B cell (primary cell): ENCODE data around the gene ORMDL2. TPM values are rescaled to one million over a fixed set of nuclear protein-coding genes. Genes with fewer than 3 reads are reported as not detected.

Experiments used
- ATAC-seq: fragments of 200-7000 bp; cut with Tn5 transposase; one replicate; pipeline ENCODE4 v1.10.0; 2021; ENCODE audit warnings: low read depth, mild to moderate bottlenecking, moderate number of reproducible peaks, moderate library complexity
- CTCF ChIA-PET: fragments of 350-600 bp; sonication (Branson Sonifier 250); formaldehyde crosslinking; loops from one replicate; lab custom pipeline; 2021; ENCODE audit warnings: antibody characterized with exemption, inconsistent platforms; lab: Charles Lee
- POLR2A ChIA-PET: fragments of 350-600 bp; sonication (Branson Sonifier 250); formaldehyde crosslinking; loops from one replicate; lab custom pipeline; 2021; ENCODE audit warnings: antibody characterized with exemption; lab: Charles Lee
- DNase-seq: peaks from one replicate; pipeline ENCODE4 v3.0.0; 2013
- H2AFZ ChIP-seq: 2 replicates; pipeline ENCODE4 v1.6.1; 2012; ENCODE audit warnings: mild to moderate bottlenecking, low read depth, low read length; ENCODE audit not compliant: insufficient read depth, poor library complexity, severe bottlenecking
- H3K27ac ChIP-seq, 2 donors: 1 replicate in 1 of 2; 2 replicates in 1 of 2; pipeline ENCODE4 v1.5.1; 2012 to 2013; ENCODE audit warnings: low read length in 2 of 2, mild to moderate bottlenecking in 2 of 2, moderate library complexity in 1 of 2
- H3K27me3 ChIP-seq, 4 experiments: fragments of 200-600 bp in 1 of 4; sonication (generic) in 1 of 4; replicated peaks in 1 of 4; 1 replicate in 2 of 4; 2 replicates in 2 of 4; pipeline versions ENCODE4 v1.6.1 to v1.7.0; 2013 to 2016; ENCODE audit warnings: low read length in 3 of 4, mild to moderate bottlenecking in 2 of 4, mixed read lengths in 1 of 4, moderate library complexity in 1 of 4; ENCODE audit not compliant: insufficient read depth in 4 of 4, control insufficient read depth in 3 of 4; ENCODE audit errors: control extremely low read depth in 1 of 4
- H3K36me3 ChIP-seq, 2 experiments: replicated peaks in 1 of 2; 1 replicate in 1 of 2; 2 replicates in 1 of 2; pipeline versions ENCODE4 v1.6.1 to v1.7.1; 2013; ENCODE audit warnings: low read length in 1 of 2; ENCODE audit not compliant: insufficient read depth in 2 of 2, control insufficient read depth in 1 of 2; ENCODE audit errors: control extremely low read depth in 1 of 2, extremely low read depth in 1 of 2
- H3K4me1 ChIP-seq, 2 donors: fragments of 200-600 bp in 1 of 2; sonication (generic) in 1 of 2; 1 replicate in 1 of 2; 2 replicates in 1 of 2; pipeline versions ENCODE4 v1.5.1 to v1.6.1; 2013 to 2017; ENCODE audit warnings: low read length in 2 of 2; ENCODE audit not compliant: control insufficient read depth in 2 of 2, insufficient read depth in 2 of 2
- H3K4me2 ChIP-seq: replicated peaks from 2 replicates; pipeline ENCODE3; 2012; ENCODE audit warnings: mild to moderate bottlenecking, low read depth, low read length; ENCODE audit not compliant: poor library complexity, severe bottlenecking
- H3K4me3 ChIP-seq, 5 experiments: fragments of 200-600 bp in 1 of 5; sonication (generic) in 1 of 5; 1 replicate in 3 of 5; 2 replicates in 2 of 5; pipeline versions ENCODE4 v1.5.1 to v1.7.0; 2011 to 2016; ENCODE audit warnings: low read length in 4 of 5, mild to moderate bottlenecking in 4 of 5, low read depth in 2 of 5, control low read depth in 1 of 5, moderate library complexity in 1 of 5; ENCODE audit not compliant: insufficient read depth in 1 of 5; ENCODE audit errors: control extremely low read depth in 1 of 5, extremely low read depth in 1 of 5
- H3K79me2 ChIP-seq: fragments of 200-600 bp; sonication (generic); one replicate; pipeline ENCODE4 v1.6.0; 2016; ENCODE audit warnings: low read length; ENCODE audit not compliant: control insufficient read depth, insufficient read depth
- H3K9ac ChIP-seq: fragments of 200-600 bp; sonication (generic); 2 replicates; pipeline ENCODE4 v1.6.1; 2017; ENCODE audit warnings: mild to moderate bottlenecking, low read length, moderate library complexity
- H3K9me3 ChIP-seq, 3 donors: one replicate each; pipeline versions ENCODE4 v1.6.1 to v1.7.1; 2013; ENCODE audit warnings: low read length in 2 of 3; ENCODE audit not compliant: control insufficient read depth in 2 of 3, insufficient read depth in 1 of 3; ENCODE audit errors: control extremely low read depth in 1 of 3
- H4K20me1 ChIP-seq: 2 replicates; pipeline ENCODE4 v1.6.0; 2012; ENCODE audit warnings: mild to moderate bottlenecking, low read length; ENCODE audit not compliant: insufficient read depth, control insufficient read depth, poor library complexity, severe bottlenecking
- H3K27ac Mint-ChIP-seq: one replicate; pipeline ENCODE4 v1.8.0; 2021; ENCODE audit warnings: mixed read lengths
- H3K27me3 Mint-ChIP-seq: one replicate; pipeline ENCODE4 v1.8.0; 2021; ENCODE audit warnings: mixed read lengths
- H3K4me1 Mint-ChIP-seq: one replicate; pipeline ENCODE4 v1.8.0; 2021; ENCODE audit warnings: mixed read lengths
- H3K4me3 Mint-ChIP-seq: one replicate; pipeline ENCODE4 v1.8.0; 2021; ENCODE audit warnings: mixed read lengths
- H3K9me3 Mint-ChIP-seq: one replicate; pipeline ENCODE4 v1.8.0; 2022; ENCODE audit warnings: mixed read lengths; ENCODE audit not compliant: insufficient read depth
- CTCF ChIP-seq: fragments of 200-600 bp; IDR thresholded peaks from one replicate; pipeline ENCODE4 v1.8.0; 2022; ENCODE audit warnings: antibody characterized with exemption, mild to moderate bottlenecking
- EZH2 ChIP-seq: IDR thresholded peaks from 2 replicates; pipeline ENCODE4 v1.6.1; 2012; ENCODE audit warnings: borderline replicate concordance, low read depth, mild to moderate bottlenecking, moderate library complexity, low read length; ENCODE audit not compliant: insufficient read depth, poor library complexity, severe bottlenecking
- WGBS: methylation state at CpG from one replicate; pipeline ENCODE4 v1.1.5; 2013; ENCODE audit warnings: missing lambda C conversion rate; ENCODE audit not compliant: insufficient coverage; 5-methylcytosine and 5-hydroxymethylcytosine counted together
- intact Hi-C: fragments of 100-400 bp; cut with micrococcal nuclease; formaldehyde crosslinking; loops from one replicate; pipeline ENCODE4 v1.10.0; 2022
- polyA plus RNA-seq: library from polyadenylated mRNA; depleted of rRNA; stranded (reverse); fragments of >200 nt; gene quantifications from 2 replicates; pipeline ENCODE4 v1.2.3, GENCODE V29; 2012
- total RNA-seq, 2 donors: library from RNA; stranded (reverse); fragments of 120-200 nt in 1 of 2; gene quantifications; 1 replicate in 1 of 2; 2 replicates in 1 of 2; pipeline versions ENCODE4 v1.2.3 to v1.2.4, GENCODE V29; 2013 to 2022

Gene ORMDL2
- total and polyA plus RNA-seq, 2 donors (not counting 1 experiment from before 2014, with no cell fraction given), result 22.7 to 41.9 TPM

- H3K9me3 ChIP-seq, result no peaks in the 10 kb centered on the region
- no peak for DNase-seq
- TF ChIP-seq EZH2 (no peak), CTCF (no peak)
- no peak for ATAC-seq
- no peaks in the 10 kb centered on the region for H3K4me1 ChIP-seq
- H3K4me1 Mint-ChIP-seq, result no peaks in the 10 kb centered on the region
- POLR2A ChIA-PET, result no interaction called here
- peaks cover 11% of the 10 kb centered on the region for H3K27me3 Mint-ChIP-seq
- no peaks in the 10 kb centered on the region for H4K20me1 ChIP-seq
- no peak overlapping the region for H3K27ac Mint-ChIP-seq
- no peak overlapping the region for H3K27ac ChIP-seq
- no peak overlapping the region for H3K4me2 ChIP-seq
- CTCF ChIA-PET, result no interaction called here
- no peak overlapping the region for H3K9ac ChIP-seq
- H3K36me3 ChIP-seq, result no peaks in the 10 kb centered on the region
- no peak overlapping the region for H3K4me3 ChIP-seq
- no peak overlapping the region for H2AFZ ChIP-seq
- H3K79me2 ChIP-seq, result no peaks in the 10 kb centered on the region
- H3K27me3 ChIP-seq, result no peaks in the 10 kb centered on the region
- H3K4me3 Mint-ChIP-seq, result no peak overlapping the region
- intact Hi-C loops, result no loop called here
- H3K9me3 Mint-ChIP-seq, result no peaks in the 10 kb centered on the region
- 90% methylated on average over 11 of the region's 11 CpGs for WGBS
These were observed 22.9 kb downstream of the ORMDL2 start for GRCh38 chr12:55840581-55841351.

GRCh38 chr12:55842681-55843429, 25.0 kb downstream of the ORMDL2 start, which contains the start of gene MMP19:
MMP19 (minus strand) TSS chr12:55842936; CDS start chr12:55842830, 106 bp downstream.
- intact Hi-C loops, result no loop called here
- WGBS, result 89% methylated on average over 6 of the region's 10 CpGs
- ChIA-PET CTCF (no interaction called here), POLR2A (no interaction called here)
- no peak within 1 kb of the TSS for H2AFZ ChIP-seq
- peaks cover 11% of the 10 kb centered on the region for H3K27me3 Mint-ChIP-seq
- no peak within 1 kb of the TSS for H3K27ac Mint-ChIP-seq
- H4K20me1 ChIP-seq, result no peaks in the 10 kb centered on the region
- H3K9me3 Mint-ChIP-seq, result no peaks in the 10 kb centered on the region
- no peaks in the 10 kb centered on the region for H3K4me1 ChIP-seq
- ATAC-seq (no peak), DNase-seq (no peak)
- no peak within 1 kb of the TSS for H3K27ac ChIP-seq
- no peaks in the 10 kb centered on the region for H3K27me3 ChIP-seq
- TF ChIP-seq EZH2, result no peak
- TF ChIP-seq CTCF, result no peak
- no peak within 1 kb of the TSS for H3K4me3 ChIP-seq
- no peak within 1 kb of the TSS for H3K4me3 Mint-ChIP-seq
- H3K4me1 Mint-ChIP-seq, result no peaks in the 10 kb centered on the region
- no peak within 1 kb of the TSS for H3K9ac ChIP-seq
- H3K4me2 ChIP-seq, result no peak within 1 kb of the TSS
- no peaks in the 10 kb centered on the region for H3K36me3 ChIP-seq
- H3K79me2 ChIP-seq, result no peaks in the 10 kb centered on the region
- no peaks in the 10 kb centered on the region for H3K9me3 ChIP-seq
